ENCODE results near the gene CTSZ. TPM values are rescaled to one million over a fixed set of nuclear protein-coding genes. Genes with fewer than 3 reads are reported as not detected.
"Not testable (repeated sequence)": the region's sequence is repeated elsewhere in the genome, so short reads cannot be mapped to it uniquely, and the experiment has no call there.

The CTSZ gene
- total and polyA plus RNA-seq, 2 experiments from 2014 or later = 5.0 to 161 TPM

- H3K79me2 ChIP-seq = no peaks in the 10 kb centered on the region
- H4K20me1 ChIP-seq (ENCODE audit: insufficient read depth, poor library complexity, severe bottlenecking) = no peaks in the 10 kb centered on the region
- H3K27ac ChIP-seq = no peak overlapping the region
- no peaks in the 10 kb centered on the region for H3K36me3 ChIP-seq (replicated peaks; ENCODE audit: insufficient read depth, low read depth)
- H2AFZ ChIP-seq = no peak overlapping the region
- WGBS (ENCODE audit: low lambda C conversion rate, missing lambda C conversion rate) = 74% methylated on average over 5 of the region's 5 CpGs
- no peak overlapping the region for H3K4me2 ChIP-seq
- H3K27me3 ChIP-seq = no peaks in the 10 kb centered on the region
- no peak overlapping the region for H3K4me3 ChIP-seq
- no peak for DNase-seq (ENCODE audit: low spot score)
- TF ChIP-seq EZH2phosphoT487 (IDR thresholded peaks at IDR 0.05; ENCODE audit: low read depth, severe bottlenecking, unreplicated experiment) (no peak), EZH2 (IDR thresholded peaks at IDR 0.05; ENCODE audit: borderline replicate concordance) (no peak), CTCF (IDR thresholded peaks at IDR 0.05; ENCODE audit: poor library complexity) (no peak)
- no peaks in the 10 kb centered on the region for H3K9me3 ChIP-seq (ENCODE audit: low read depth)
- no peaks in the 10 kb centered on the region for H3K9me2 ChIP-seq (replicated peaks; ENCODE audit: insufficient read depth)
- no peaks in the 10 kb centered on the region for H3K4me1 ChIP-seq (ENCODE audit: insufficient read depth)
Measured at GRCh38 chr20:58950603-58951002, 56.5 kb downstream of the CTSZ start.

DNA sequence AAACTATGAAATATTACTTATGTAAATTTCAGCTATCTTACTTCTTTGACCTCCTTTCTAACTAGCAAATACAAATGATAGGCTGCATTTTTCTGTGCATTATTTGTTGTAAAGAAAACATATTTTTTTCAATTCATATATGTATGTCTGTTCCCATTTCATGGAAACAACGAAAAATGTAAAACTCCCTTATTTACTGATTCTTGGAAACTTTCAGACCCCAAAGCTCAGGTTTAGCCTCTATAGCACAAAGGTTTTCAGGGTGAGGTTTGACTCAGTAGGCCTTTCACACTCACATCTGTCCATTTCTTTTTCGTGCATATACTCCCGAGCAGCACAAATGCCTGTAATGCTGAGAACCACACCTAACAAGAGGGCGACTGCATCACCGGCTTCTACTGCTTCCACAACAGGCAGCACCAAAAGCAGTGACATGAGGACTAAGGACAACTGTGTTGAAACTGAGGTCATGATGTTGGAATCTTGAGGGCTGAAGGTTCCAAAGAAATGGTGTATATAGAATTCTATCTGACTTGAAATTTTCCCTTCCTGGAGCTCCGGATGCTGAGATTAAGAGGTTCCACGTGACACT is 59.2 kb downstream of the CTSZ start:
- not testable (repeated sequence) for H4K20me1 ChIP-seq (ENCODE audit: insufficient read depth, poor library complexity, severe bottlenecking); H3K27me3 ChIP-seq; DNase-seq (ENCODE audit: low spot score); H2AFZ ChIP-seq; H3K36me3 ChIP-seq (replicated peaks; ENCODE audit: insufficient read depth, low read depth); H3K27ac ChIP-seq; H3K4me1 ChIP-seq (ENCODE audit: insufficient read depth); H3K4me3 ChIP-seq; H3K4me2 ChIP-seq; H3K9me2 ChIP-seq (replicated peaks; ENCODE audit: insufficient read depth); H3K79me2 ChIP-seq; H3K9me3 ChIP-seq (ENCODE audit: low read depth)
- 93% methylated on average over 7 of the region's 7 CpGs for WGBS (ENCODE audit: low lambda C conversion rate, missing lambda C conversion rate)

DNA sequence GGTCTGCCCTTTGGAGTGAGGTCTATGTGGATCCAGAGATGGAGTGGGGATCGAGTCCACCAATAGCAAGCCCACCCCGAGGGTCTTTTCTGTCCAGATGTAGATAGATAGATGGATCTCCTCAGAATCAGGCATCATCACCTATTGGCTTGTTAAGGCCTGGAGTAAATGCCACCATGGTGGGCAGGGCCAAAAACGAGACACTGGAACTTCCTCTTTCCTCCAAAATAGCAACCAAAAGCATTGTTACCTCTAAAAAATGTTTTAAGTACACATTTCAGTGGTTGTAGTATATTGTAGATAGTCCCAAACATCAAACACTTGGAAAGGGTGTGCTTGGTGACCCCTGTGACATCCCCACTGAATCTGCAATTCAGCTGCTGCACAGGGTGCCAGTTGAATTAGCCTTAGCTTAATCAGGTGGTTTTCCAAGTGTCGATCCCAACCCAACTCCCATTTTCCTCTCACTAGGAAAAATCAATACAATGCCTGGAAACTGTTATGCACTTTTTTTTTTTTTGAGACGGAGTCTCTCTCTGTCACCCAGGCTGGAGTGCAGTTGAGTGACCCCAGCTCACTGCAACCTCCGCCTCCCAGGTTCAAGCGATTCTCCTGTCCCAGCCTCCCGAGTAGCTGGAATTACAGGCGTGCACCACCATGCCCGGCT is 61.0 kb downstream of the CTSZ start:
- Histone ChIP-seq H3K9me2 (replicated peaks; ENCODE audit: insufficient read depth) (no peaks in the 10 kb centered on the region), H3K9me3 (ENCODE audit: low read depth) (no peaks in the 10 kb centered on the region), H4K20me1 (ENCODE audit: insufficient read depth, poor library complexity, severe bottlenecking) (no peaks in the 10 kb centered on the region), H3K79me2 (no peaks in the 10 kb centered on the region), H3K4me1 (ENCODE audit: insufficient read depth) (peaks cover 3% of the 10 kb centered on the region), H3K4me2 (no peak overlapping the region), H3K27me3 (no peaks in the 10 kb centered on the region), H3K27ac (no peak overlapping the region), H3K36me3 (replicated peaks; ENCODE audit: insufficient read depth, low read depth) (no peaks in the 10 kb centered on the region), H2AFZ (no peak overlapping the region), H3K4me3 (no peak overlapping the region)
- 94% methylated on average over 10 of the region's 10 CpGs for WGBS (ENCODE audit: low lambda C conversion rate, missing lambda C conversion rate)
- TF ChIP-seq EZH2phosphoT487 (IDR thresholded peaks at IDR 0.05; ENCODE audit: low read depth, severe bottlenecking, unreplicated experiment) = no peak
- no peak for TF ChIP-seq EZH2 (IDR thresholded peaks at IDR 0.05; ENCODE audit: borderline replicate concordance)
- TF ChIP-seq CTCF (IDR thresholded peaks at IDR 0.05; ENCODE audit: poor library complexity) = no peak
- DNase-seq (ENCODE audit: low spot score) = no peak

Other genes starting within 250 kb of the CTSZ start
- gene GNAS-AS1, start 156.4 kb downstream of the CTSZ start, total RNA-seq = 0.16 TPM in 1 of 2 replicates, not detected in the other
- gene GNAS-AS1, start 156.4 kb downstream of the CTSZ start, polyA plus RNA-seq = 0.97 and 0.98 TPM in 2 replicates
- 841 and 897 TPM in 2 replicates for gene GNAS, start 154.5 kb downstream of the CTSZ start, total RNA-seq
- 1,649 and 1,702 TPM in 2 replicates for gene GNAS, start 154.5 kb downstream of the CTSZ start, polyA plus RNA-seq
- gene NELFCD, start 26.0 kb downstream of the CTSZ start, total RNA-seq = 41.7 and 48.3 TPM in 2 replicates
- 64.0 and 77.7 TPM in 2 replicates for gene NELFCD, start 26.0 kb downstream of the CTSZ start, polyA plus RNA-seq
- gene TUBB1, start 12.2 kb upstream of the CTSZ start, total RNA-seq = 0.04 and 0.10 TPM in 2 replicates
- gene TUBB1, start 12.2 kb upstream of the CTSZ start, polyA plus RNA-seq = 0.05 TPM in 1 of 2 replicates, not detected in the other
- gene ATP5F1E, start 25.1 kb upstream of the CTSZ start, total RNA-seq = 32.2 and 32.9 TPM in 2 replicates
- 217 and 227 TPM in 2 replicates for gene ATP5F1E, start 25.1 kb upstream of the CTSZ start, polyA plus RNA-seq
- gene PRELID3B, start 35.5 kb upstream of the CTSZ start, total RNA-seq = 70.3 and 75.7 TPM in 2 replicates
- 33.0 and 38.2 TPM in 2 replicates for gene PRELID3B, start 35.5 kb upstream of the CTSZ start, polyA plus RNA-seq
- not detected in 2 replicates for gene ZNF831, start 156.6 kb upstream of the CTSZ start, total RNA-seq
- not detected in 2 replicates for gene ZNF831, start 156.6 kb upstream of the CTSZ start, polyA plus RNA-seq